Stimulated activated CD8-positive, alpha-beta memory T cell treated with anti-CD3 and anti-CD28 coated beads, Interleukin-4, amount 100 ng/mL, for 1 hour (primary cell): ENCODE data around the gene CTNNA3.

Source experiments
- DNase-seq, 2 donors: peaks; one replicate each; pipeline ENCODE4 v3.0.0-alpha.2; 2020; ENCODE audit warnings: low read depth in 2 of 2, low spot score in 1 of 2

The CTNNA3 gene

GRCh38 chr10:66680886-66681285 is 1015.1 kb downstream of the CTNNA3 start:
- DNase-seq = no peak

DNA sequence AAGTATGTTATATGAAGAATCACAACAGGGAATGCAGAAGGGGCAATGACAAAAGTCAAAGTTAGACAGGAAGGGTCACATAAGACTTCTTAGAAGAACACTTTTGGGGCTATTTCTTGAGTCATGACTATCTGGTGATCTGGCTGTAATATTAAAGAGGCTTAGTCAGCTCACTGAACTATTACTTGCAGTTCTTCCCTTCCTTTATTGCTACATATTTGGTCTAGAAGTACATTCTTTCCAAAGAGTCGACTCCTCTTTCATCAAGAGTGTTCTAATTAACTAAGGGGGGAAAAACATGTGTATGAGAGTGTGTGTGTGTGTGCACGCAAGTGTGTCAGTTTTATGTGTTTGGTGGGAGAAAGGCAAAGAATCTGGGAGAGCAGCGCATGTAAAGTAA is 1017.5 kb downstream of the CTNNA3 start:
- no peak for DNase-seq

DNA sequence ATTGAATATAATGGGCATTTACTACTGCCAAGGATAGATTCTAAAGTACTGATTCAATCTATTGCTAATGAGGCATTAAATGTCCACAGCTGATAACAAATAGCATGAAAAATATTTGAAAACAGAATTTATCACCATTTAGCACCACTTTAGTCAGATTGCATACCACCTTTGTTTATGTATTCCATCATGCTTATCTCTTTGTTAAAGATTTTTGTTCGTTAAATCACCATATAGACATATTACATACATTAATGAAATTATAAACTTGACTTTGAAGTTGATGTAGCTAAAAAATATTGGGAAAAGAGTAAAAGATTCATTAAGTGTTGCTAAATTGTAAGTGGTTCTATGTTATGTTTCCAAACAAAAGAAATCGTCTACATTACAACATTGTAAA is 1022.9 kb downstream of the CTNNA3 start:
- no peak for DNase-seq

DNA sequence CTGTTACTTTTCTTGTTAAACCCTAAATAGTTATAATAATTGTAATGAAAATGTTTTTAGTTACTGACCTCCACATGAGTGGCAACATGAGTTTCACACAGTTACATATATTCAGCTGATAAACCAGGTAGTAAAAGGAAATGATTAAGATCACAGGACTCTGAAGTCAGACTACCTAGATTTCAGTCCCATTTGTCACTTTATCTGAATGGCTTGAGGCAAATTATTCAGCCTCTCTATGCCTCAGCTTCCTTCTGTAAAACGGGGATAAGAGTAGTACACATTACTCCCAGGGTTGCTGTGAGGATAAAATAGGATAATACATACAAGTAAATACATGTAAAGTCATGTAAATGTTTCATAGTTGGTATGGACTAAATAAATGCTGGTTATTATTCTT is 1024.4 kb downstream of the CTNNA3 start:
- DNase-seq = no peak

- DNase-seq = no peak
These were observed 1024.9 kb downstream of the CTNNA3 start for GRCh38 chr10:66671064-66671463.

GRCh38 chr10:66656499-66656898 is 1039.5 kb downstream of the CTNNA3 start:
- DNase-seq = no peak

DNA sequence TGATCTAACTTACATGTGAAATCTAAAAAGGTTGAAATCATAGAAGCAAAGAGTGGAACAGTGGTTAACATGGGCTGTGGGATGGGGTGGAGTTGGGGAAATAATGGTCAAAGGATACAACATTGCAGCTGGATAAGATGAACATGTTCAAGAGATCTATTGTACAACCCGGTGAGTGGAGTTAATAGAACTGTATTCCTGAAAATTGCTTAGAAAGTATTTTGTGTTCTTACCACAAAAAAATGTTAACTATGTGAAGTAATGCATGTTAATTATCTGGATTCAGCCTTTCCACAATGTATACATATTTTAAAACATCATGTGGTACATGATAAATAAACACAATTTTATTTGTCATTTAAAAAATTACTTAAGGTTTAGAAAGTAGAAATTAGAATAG is 1041.1 kb downstream of the CTNNA3 start:
- DNase-seq = no peak

DNA sequence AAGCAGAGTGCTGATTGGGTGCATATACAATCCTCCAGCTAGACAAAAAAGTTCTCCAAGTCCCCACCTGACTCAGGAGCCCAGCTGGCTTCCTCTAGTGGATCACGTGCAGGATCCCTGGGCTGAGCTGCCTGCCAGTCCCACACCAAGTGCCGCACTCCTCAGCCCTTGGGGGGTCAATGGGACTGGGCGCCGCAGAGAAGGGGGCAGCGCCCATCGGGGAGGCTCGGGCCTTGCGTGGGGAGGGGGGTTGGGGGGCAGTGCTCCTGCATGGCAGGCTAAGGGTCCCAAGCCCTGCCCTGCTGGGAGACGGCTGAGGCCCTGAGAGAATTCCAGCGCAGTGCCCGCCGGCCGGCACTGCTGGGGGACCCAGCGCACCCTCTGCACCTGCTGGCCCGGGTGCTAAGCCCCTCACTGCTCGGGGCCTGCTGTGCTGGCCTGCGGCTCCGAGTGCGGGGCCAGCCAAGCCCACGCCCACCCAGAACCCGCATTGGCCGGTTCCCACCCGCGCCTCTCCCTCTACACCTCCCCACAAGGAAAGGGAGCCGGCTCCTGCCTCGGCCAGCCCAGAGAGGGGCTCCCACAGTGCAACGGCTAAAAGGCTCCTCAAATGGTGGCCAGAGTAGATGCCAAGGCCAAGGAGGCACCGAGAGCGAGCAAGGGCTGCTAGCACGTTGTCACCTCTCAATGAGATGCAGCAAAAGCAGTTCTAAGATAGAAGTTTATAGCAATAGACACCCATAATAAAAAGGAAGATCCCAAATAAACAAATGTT is 1044.5 kb downstream of the CTNNA3 start:
- DNase-seq = no peak

GRCh38 chr10:66649626-66650025 is 1046.4 kb downstream of the CTNNA3 start:
- DNase-seq = no peak

GRCh38 chr10:66642217-66642616 is 1053.8 kb downstream of the CTNNA3 start:
- no peak for DNase-seq

- no peak for DNase-seq
These were observed 1056.6 kb downstream of the CTNNA3 start for GRCh38 chr10:66639371-66639770.

- no peak for DNase-seq
These were observed 1058.5 kb downstream of the CTNNA3 start for GRCh38 chr10:66637273-66638036.

DNA sequence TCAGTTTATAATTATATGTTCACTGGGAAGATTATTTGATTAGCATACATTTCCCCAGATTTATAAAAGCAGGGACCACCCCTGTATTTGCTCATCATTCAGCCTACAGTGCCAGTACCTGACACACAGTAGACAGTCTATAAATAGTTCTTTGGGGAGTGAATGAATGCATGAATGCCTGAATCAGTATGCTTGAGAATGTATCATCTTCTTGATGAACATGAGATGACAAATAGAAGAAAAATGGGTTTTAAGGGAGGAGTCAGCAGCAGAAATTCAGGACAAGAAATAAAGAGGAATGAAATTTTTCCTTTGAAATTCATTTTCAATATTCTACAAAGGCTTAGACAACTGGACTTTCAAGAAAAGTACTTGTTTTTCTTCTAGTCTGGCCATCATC is 1066.0 kb downstream of the CTNNA3 start:
- DNase-seq = no peak

- DNase-seq = no peak
These were observed 1068.8 kb downstream of the CTNNA3 start for GRCh38 chr10:66627156-66627555.

GRCh38 chr10:66625709-66626590 is 1070.0 kb downstream of the CTNNA3 start:
- DNase-seq = no peak

GRCh38 chr10:66622050-66622449 is 1073.9 kb downstream of the CTNNA3 start:
- DNase-seq = no peak

DNA sequence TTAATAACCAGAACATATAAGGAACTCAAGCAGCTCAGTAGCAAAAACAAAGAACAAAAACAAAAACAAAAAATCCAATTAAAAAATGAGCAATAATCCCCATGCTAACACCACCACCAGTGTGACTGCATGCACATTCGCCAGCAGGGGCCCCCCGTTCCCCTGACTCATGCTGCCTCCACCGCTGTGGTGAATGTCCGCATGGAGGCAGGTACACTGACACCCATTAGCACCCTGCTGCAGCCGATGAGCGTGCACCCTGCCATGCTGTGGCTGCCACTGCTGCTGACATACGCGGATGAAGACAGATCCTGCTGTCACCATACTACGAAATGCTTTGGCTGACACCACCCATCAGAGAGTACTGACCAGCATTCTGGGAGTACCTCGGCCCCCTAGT is 1091.8 kb downstream of the CTNNA3 start:
- DNase-seq = no peak

- no peak for DNase-seq
These were observed 1104.1 kb downstream of the CTNNA3 start for GRCh38 chr10:66591865-66592264.

DNA sequence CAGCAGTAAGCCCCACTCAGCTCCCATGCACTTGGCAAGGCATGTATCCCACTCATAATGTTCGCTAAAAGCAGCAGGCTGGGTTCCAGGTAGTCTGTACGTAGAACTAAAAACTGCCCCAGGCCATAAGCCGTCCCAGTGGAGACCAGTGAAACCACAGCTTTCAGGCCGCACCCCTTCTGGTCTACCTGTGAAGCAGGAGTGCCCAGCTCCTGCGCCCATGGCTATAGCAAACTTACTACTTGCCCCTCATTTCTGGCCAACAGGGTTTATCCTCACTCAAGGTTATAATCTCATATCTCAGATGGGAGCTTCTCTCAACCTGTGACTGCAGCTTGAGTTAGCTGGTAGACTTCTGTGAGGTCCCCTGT is 1108.3 kb downstream of the CTNNA3 start:
- no peak for DNase-seq

DNA sequence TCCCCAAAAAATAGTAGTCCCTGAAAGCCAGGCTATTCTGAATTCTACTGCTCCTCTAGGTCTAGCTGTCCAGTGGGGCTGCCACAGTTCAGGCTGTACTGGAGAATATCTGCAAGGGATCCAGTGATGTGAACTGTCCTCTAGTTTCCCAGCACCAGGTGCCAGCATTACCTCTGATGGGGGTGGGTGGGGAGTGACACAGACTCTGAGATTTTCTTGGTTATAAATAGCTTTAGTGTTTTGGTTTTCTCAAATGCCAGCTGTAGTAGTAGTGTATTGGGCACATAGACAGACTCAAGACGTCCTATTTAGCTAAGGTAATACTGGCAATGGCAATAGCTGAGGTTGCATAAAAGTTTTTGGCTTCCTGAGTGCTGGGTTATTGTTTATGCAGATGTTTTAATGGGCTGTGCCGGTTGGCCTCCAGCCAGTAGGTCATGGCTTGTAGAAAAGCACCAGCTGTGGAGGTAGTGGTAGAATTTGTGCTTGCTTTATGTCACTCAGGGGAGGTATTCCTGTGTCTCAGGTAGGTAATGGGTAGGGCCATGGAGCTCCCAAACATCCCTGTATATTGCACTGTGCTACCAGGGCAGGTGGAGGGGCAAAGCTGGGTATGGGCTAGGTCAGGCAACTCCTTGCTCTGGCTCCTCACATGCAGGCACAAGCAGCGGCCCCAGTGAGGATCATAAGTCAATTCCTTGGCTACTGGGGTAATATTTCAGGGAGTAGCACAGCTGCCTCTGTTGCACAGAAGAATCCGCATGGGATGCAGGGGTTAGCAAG is 1108.9 kb downstream of the CTNNA3 start:
- no peak for DNase-seq

GRCh38 chr10:66586073-66586472 is 1109.9 kb downstream of the CTNNA3 start:
- no peak for DNase-seq
